T-helper 1 cell treated with Interleukin-12 subunit alpha and Interleukin-12 subunit beta and Interleukin-4 antibody, amounts not matched to agents 30 ng/mL and 1 ng/mL, for 36 hours (primary cell): ENCODE measurements around the gene CRYBG3. TPM values are rescaled to one million over a fixed set of nuclear protein-coding genes. Genes with fewer than 3 reads are reported as not detected.

ENCODE experiments used
- intact Hi-C: fragments of 100-400 bp; cut with micrococcal nuclease; formaldehyde crosslinking; loops from one replicate; pipeline ENCODE4 v1.15.1; 2024
- total RNA-seq: library from RNA; stranded (reverse); gene quantifications from 2 replicates; pipeline ENCODE4 v1.2.3, GENCODE V29; 2022

Gene CRYBG3
- total RNA-seq, 1 donor from 2014 or later: 10.7 TPM

DNA sequence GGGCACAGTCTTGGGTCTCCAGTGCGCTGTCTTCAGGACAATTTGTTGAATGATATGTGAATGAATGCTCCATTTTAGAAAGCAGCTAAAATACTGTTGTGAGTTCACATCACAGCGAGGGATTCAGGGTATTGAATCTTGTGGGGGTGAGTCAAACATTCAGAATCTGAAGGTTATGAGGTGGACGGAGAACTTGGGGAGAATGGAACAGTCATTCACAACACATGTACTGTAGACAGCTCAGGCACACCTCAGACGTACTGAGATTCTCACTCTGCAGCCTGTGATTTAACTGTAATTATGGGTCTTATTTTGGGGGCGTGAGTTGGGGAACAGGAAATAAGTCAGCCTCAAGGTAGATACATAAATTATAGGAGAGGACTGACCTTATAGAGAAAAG lies 13.9 kb downstream of the CRYBG3 start:
- intact Hi-C loops: no loop called here

GRCh38 chr3:97838393-97838792 lies 16.6 kb downstream of the CRYBG3 start:
- intact Hi-C loops: no loop called here

DNA sequence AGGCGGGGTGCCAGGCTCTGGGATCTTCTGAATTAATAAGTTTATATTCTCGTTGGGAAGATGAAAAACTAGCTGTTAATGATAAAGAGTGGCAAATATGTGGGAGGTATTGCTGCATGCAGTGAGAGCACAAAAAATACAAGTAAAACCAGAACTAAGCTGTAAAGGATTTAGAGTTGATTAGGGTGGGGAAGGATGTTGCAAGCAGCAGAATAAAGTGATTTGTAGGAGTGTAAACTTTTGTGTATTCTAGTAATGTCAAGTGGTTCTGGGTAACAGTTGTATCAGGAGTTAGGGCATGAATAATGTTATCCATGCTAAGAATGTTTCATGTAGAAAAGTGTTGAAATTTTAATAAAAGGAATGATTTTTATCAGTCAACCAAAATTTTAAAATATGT lies 18.1 kb downstream of the CRYBG3 start:
- intact Hi-C loops: no loop called here

- intact Hi-C loops: no loop called here
Observed at GRCh38 chr3:97841304-97841703, 19.5 kb downstream of the CRYBG3 start.

GRCh38 chr3:97841956-97842355 lies 20.1 kb downstream of the CRYBG3 start:
- intact Hi-C loops: no loop called here

GRCh38 chr3:97848779-97849178 lies 27.0 kb downstream of the CRYBG3 start:
- intact Hi-C loops: no loop called here

DNA sequence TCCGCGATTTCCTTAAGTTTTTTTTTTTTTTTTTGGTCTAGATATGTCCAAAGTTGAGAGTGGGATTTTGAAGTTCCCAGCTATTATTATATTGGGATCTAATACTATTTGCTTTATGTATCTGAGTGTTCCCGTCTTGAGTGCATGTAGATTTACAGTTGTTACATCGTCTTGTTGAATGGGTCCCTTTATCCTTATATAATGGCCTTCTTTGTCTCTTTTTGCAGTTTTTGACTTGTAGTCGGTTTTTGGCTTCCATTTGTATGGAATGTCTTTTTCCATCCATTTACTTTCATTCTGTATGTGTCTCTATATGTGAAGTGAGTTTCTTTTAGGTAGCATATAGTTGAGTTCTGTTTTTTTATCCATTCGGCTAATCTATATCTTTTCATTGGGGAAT lies 35.6 kb downstream of the CRYBG3 start:
- intact Hi-C loops: no loop called here

DNA sequence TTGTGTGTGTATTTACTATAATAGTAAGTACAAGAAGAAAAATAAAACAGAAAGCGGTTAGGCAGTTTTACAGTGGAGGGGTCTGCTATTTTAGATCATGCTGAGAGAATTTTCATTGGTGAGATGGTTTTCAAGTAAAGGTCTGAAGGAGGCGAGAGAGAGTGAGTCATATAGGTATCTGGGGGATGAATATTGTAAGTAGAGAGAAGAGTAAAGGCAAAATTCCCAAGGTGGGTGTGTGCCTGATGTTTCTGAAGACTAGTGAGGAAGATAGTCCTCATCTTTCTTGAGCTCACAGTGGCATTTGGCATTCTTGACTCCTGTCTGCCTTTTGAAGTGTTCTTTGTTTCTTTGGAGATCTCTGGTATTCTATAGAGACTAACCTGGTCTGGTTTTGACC lies 38.6 kb downstream of the CRYBG3 start:
- intact Hi-C loops: no loop called here

GRCh38 chr3:97862582-97862981 lies 40.8 kb downstream of the CRYBG3 start:
- intact Hi-C loops: no loop called here

GRCh38 chr3:97863031-97863430 lies 41.2 kb downstream of the CRYBG3 start:
- intact Hi-C loops: no loop called here

DNA sequence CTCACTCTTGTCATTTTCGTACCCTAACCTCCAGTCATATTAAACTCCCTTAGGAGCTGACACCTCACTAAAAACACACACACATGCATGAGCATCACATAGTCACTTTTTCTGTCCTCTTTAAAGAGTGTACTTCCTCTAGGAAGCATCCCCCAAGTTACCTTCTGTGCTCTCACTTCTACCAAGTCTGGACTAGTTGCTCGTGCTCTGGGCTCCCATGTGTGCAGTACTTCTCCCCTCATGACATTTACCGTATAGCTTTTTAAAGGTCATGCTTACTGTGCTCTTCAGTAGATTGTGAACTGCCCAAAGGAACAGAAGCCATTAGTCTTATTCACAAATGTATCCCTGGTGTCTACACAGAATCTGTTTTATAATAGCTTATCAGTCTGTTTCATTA lies 42.0 kb downstream of the CRYBG3 start:
- intact Hi-C loops: no loop called here

GRCh38 chr3:97871186-97871585 lies 49.4 kb downstream of the CRYBG3 start:
- intact Hi-C loops: no loop called here

DNA sequence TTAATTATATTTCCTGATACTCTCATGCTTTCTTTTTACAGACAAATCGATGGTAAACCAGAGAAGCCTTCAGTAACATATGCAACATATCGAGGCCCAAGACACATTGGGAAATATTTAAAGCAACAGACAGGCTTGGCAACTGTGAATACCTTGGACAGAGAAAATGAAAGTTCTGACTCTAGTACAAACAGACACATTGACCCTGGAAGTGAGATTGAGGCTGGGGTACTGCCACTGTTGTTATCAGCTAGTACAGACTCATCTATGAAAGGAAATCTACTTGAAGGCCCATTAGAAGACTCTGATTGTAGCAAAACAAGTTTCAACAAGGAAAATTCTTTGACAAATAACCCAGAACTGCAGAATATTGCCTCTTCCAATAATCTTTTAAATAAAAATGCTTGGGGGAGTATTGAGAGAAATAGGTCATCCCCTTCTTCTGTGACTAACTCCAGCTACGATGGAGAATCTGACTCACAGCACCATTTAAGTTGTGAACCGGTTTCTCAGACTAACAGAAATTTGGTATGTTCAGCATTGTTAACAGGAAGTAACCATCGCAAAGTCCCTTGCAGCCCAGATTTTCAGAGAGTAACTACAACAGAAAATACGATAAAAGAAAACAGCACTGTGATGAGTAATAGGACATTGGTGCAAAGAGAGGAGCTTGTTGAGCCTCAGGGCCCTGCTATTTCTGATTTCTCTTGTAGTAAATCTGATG lies 50.2 kb downstream of the CRYBG3 start:
- intact Hi-C loops: loop anchor here (1.0 to 2.0 kb wide), 4 partner anchors 39 to 108 kb away; partner anchors contain the start of gene ARL6

DNA sequence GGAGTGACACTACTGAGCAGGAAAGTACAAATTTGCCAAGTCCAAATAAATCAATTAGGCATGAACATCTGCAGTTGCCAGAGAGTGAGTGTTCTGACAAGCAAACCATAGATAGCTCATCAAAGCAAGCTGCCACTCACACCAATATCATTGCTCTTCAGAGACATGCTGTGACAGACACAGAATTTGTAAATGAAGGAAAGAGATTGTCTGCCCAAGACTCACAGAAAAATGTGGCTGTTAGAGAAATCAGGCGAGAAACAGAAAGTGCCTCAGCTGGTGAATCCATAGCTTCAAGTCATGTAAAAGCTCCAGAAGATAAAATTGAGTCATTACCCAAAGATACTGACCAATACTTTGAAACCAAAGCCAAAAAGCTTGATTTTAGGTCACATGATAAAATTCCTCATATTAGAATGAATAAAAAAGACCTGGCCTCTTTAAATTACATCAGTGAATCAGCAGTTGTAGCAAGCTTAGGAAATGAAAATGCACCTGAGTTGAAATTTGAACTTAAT lies 50.8 kb downstream of the CRYBG3 start:
- intact Hi-C loops: loop anchor here (1.0 to 2.0 kb wide), 4 partner anchors 39 to 108 kb away; partner anchors contain the start of gene ARL6

DNA sequence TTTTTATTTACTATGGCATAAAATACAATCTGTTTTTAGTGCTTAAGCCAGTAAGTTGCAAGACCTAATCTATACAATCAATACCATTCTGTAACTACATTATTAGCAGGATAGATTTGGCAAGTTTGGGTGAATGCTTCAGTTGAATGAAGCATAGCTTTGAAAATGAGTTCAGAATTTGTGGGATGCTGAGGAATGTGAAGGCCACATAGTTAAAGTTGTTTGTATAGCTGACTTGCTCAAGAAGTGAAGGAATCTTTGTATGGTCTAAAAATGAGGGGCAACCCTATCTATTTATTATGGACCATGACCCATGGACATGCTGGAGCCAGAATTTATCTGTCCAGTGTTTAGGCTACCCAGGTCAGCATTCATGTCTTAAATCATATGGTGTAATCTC lies 58.5 kb downstream of the CRYBG3 start:
- intact Hi-C loops: no loop called here

GRCh38 chr3:97882975-97883598 lies 61.3 kb downstream of the CRYBG3 start:
- intact Hi-C loops: no loop called here

- intact Hi-C loops: no loop called here
Observed at GRCh38 chr3:97883736-97884135, 61.9 kb downstream of the CRYBG3 start.

GRCh38 chr3:97884586-97885123 lies 62.8 kb downstream of the CRYBG3 start:
- intact Hi-C loops: no loop called here

- intact Hi-C loops: no loop called here
Observed at GRCh38 chr3:97885931-97886824, 64.4 kb downstream of the CRYBG3 start.

DNA sequence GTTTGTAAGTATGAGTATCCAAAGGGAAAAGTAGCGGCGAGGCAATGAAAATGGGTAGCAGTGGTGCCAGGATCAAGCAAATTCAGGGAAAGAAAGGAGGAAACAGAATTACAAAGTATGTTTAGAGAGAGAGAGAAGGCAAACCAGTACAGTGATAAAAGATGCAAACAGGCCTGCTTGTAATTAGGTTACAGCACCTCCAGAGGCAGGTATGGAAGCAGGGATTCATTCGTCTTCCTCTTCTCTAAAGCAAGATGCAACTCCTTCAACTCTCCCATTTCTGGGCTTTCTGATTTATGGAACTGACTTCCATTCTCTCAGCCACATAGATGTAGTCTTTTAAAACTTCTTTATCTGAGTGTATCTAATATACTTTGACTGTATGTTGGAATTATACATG lies 68.0 kb downstream of the CRYBG3 start:
- intact Hi-C loops: no loop called here

DNA sequence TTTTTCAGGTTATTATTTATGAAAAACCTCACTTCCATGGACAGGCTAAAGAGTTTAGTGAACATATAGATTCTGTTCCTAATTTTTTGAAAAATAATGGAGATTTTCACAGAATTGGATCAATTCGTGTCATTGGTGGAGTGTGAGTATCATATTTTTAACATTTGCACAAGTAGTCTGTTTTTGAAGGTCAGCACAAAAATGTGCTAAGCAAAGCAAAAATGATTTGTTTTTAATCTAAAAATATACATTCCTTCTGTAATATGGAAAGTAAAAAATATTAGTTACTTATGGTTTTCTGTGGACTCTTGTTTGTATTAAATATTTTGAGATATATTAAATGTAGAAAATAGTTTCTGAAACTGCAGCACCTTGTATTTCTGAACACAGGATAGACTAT lies 71.0 kb downstream of the CRYBG3 start:
- intact Hi-C loops: no loop called here

GRCh38 chr3:97895216-97895615 lies 73.4 kb downstream of the CRYBG3 start:
- intact Hi-C loops: no loop called here
